ENCODE measurements around the gene PLEKHM1.
"Not testable (repeated sequence)": the region's sequence is repeated elsewhere in the genome, so short reads cannot be mapped to it uniquely, and the experiment has no call there.

The PLEKHM1 gene

GRCh38 chr17:45440839-45441515 is 49.5 kb downstream of the PLEKHM1 start:
- Histone ChIP-seq H3K14ac (ENCODE audit: low read length) (peak overlapping the region; percentile 25), H3K4me1 (ENCODE audit: control insufficient read depth in 1 of 2, insufficient read depth in 2 of 2, low read length in 2 of 2) (peaks cover 23 to 31% of the 10 kb centered on the region in 2 experiments), H4K8ac (ENCODE audit: low read depth, low read length) (peak overlapping the region; percentile 25), H2AK5ac (ENCODE audit: low read length) (peak overlapping the region; percentile 30), H3K36me3 (ENCODE audit: control insufficient read depth in 1 of 2, insufficient read depth in 2 of 2, low read length in 2 of 2) (peaks cover 11 to 12% of the 10 kb centered on the region in 2 experiments)
- H3K79me2 ChIP-seq (ENCODE audit: control insufficient read depth, insufficient read depth, low read length, poor library complexity); H2BK12ac ChIP-seq (ENCODE audit: low read length); H3K79me1 ChIP-seq (ENCODE audit: low read length); H2BK5ac ChIP-seq (ENCODE audit: low read depth, low read length, poor library complexity); H3K23ac ChIP-seq (ENCODE audit: low read length); H3K4me3 ChIP-seq (ENCODE audit: low read depth, low read length); H3K27me3 ChIP-seq (ENCODE audit: insufficient read depth, low read length); H3K27ac ChIP-seq (ENCODE audit: low read depth, low read length); H3K9ac ChIP-seq (ENCODE audit: low read length); H3K9me3 ChIP-seq (ENCODE audit: insufficient read depth, low read depth, low read length); H2BK120ac ChIP-seq (ENCODE audit: insufficient read depth, low read length, poor library complexity); H2AFZ ChIP-seq (ENCODE audit: insufficient read depth, low read length, poor library complexity); H3K18ac ChIP-seq (ENCODE audit: low read length); H4K91ac ChIP-seq (ENCODE audit: low read depth, low read length); H3K4me2 ChIP-seq (ENCODE audit: low read length); DNase-seq; H4K12ac ChIP-seq (ENCODE audit: low read depth, low read length); H3K4ac ChIP-seq (ENCODE audit: low read depth, low read length): not testable (repeated sequence)
- WGBS (ENCODE audit: extremely low coverage, insufficient coverage, insufficient read length), result no CpG with 5 or more reads among the region's 7 CpGs

GRCh38 chr17:45440161-45440778 is 50.3 kb downstream of the PLEKHM1 start:
- H3K14ac ChIP-seq (ENCODE audit: low read length), result peak overlapping the region; percentile 25
- H2BK120ac ChIP-seq (ENCODE audit: insufficient read depth, low read length, poor library complexity), result no peak overlapping the region
- H3K79me1 ChIP-seq (ENCODE audit: low read length), result no peaks in the 10 kb centered on the region
- no peaks in the 10 kb centered on the region for H3K79me2 ChIP-seq (ENCODE audit: control insufficient read depth, insufficient read depth, low read length, poor library complexity)
- peak overlapping the region; percentile 25 for H4K8ac ChIP-seq (ENCODE audit: low read depth, low read length)
- H3K23ac ChIP-seq (ENCODE audit: low read length), result no peak overlapping the region
- H3K27me3 ChIP-seq (ENCODE audit: insufficient read depth, low read length), result no peaks in the 10 kb centered on the region
- H2BK12ac ChIP-seq (ENCODE audit: low read length), result no peak overlapping the region
- no peak overlapping the region for H4K12ac ChIP-seq (ENCODE audit: low read depth, low read length)
- no CpG with 5 or more reads among the region's 10 CpGs for WGBS (ENCODE audit: extremely low coverage, insufficient coverage, insufficient read length)
- no peak overlapping the region for H2AK5ac ChIP-seq (ENCODE audit: low read length)
- H3K36me3 ChIP-seq (ENCODE audit: control insufficient read depth in 1 of 2, insufficient read depth in 2 of 2, low read length in 2 of 2), result peaks cover 9 to 10% of the 10 kb centered on the region in 2 experiments
- no peak overlapping the region for H3K9ac ChIP-seq (ENCODE audit: low read length)
- H3K4me3 ChIP-seq (ENCODE audit: low read depth, low read length), result no peak overlapping the region
- peak overlapping the region; percentile 24 for H3K27ac ChIP-seq (ENCODE audit: low read depth, low read length)
- no peak overlapping the region for H2AFZ ChIP-seq (ENCODE audit: insufficient read depth, low read length, poor library complexity)
- H3K18ac ChIP-seq (ENCODE audit: low read length), result no peak overlapping the region
- no peaks in the 10 kb centered on the region for H3K9me3 ChIP-seq (ENCODE audit: insufficient read depth, low read depth, low read length)
- DNase-seq, result peak in 1 of 2 donors; percentile 27
- H2BK5ac ChIP-seq (ENCODE audit: low read depth, low read length, poor library complexity), result no peak overlapping the region
- H3K4me2 ChIP-seq (ENCODE audit: low read length), result no peak overlapping the region
- H4K91ac ChIP-seq (ENCODE audit: low read depth, low read length), result no peak overlapping the region
- H3K4me1 ChIP-seq (ENCODE audit: control insufficient read depth in 1 of 2, insufficient read depth in 2 of 2, low read length in 2 of 2), result peaks cover 23 to 31% of the 10 kb centered on the region in 2 experiments
- H3K4ac ChIP-seq (ENCODE audit: low read depth, low read length), result no peak overlapping the region

GRCh38 chr17:45438931-45439610 is 51.5 kb downstream of the PLEKHM1 start:
- H2BK12ac ChIP-seq (ENCODE audit: low read length), result no peak overlapping the region
- no peak overlapping the region for H2BK120ac ChIP-seq (ENCODE audit: insufficient read depth, low read length, poor library complexity)
- no peak overlapping the region for H3K4me3 ChIP-seq (ENCODE audit: low read depth, low read length)
- H3K4ac ChIP-seq (ENCODE audit: low read depth, low read length), result no peak overlapping the region
- no peak overlapping the region for H3K18ac ChIP-seq (ENCODE audit: low read length)
- H4K12ac ChIP-seq (ENCODE audit: low read depth, low read length), result no peak overlapping the region
- no peak overlapping the region for H2AFZ ChIP-seq (ENCODE audit: insufficient read depth, low read length, poor library complexity)
- H2AK5ac ChIP-seq (ENCODE audit: low read length), result no peak overlapping the region
- H3K9ac ChIP-seq (ENCODE audit: low read length), result no peak overlapping the region
- H3K23ac ChIP-seq (ENCODE audit: low read length), result no peak overlapping the region
- H3K27me3 ChIP-seq (ENCODE audit: insufficient read depth, low read length), result no peaks in the 10 kb centered on the region
- H3K14ac ChIP-seq (ENCODE audit: low read length), result no peak overlapping the region
- H4K8ac ChIP-seq (ENCODE audit: low read depth, low read length), result no peak overlapping the region
- no CpG with 5 or more reads among the region's 11 CpGs for WGBS (ENCODE audit: extremely low coverage, insufficient coverage, insufficient read length)
- H3K9me3 ChIP-seq (ENCODE audit: insufficient read depth, low read depth, low read length), result no peaks in the 10 kb centered on the region
- H3K79me1 ChIP-seq (ENCODE audit: low read length), result no peaks in the 10 kb centered on the region
- no peaks in the 10 kb centered on the region for H3K79me2 ChIP-seq (ENCODE audit: control insufficient read depth, insufficient read depth, low read length, poor library complexity)
- H2BK5ac ChIP-seq (ENCODE audit: low read depth, low read length, poor library complexity), result no peak overlapping the region
- H4K91ac ChIP-seq (ENCODE audit: low read depth, low read length), result no peak overlapping the region
- no peak overlapping the region for H3K4me2 ChIP-seq (ENCODE audit: low read length)
- H3K27ac ChIP-seq (ENCODE audit: low read depth, low read length), result no peak overlapping the region
- peaks cover 4 to 5% of the 10 kb centered on the region in 2 experiments for H3K36me3 ChIP-seq (ENCODE audit: control insufficient read depth in 1 of 2, insufficient read depth in 2 of 2, low read length in 2 of 2)
- peaks cover 23 to 31% of the 10 kb centered on the region in 2 experiments for H3K4me1 ChIP-seq (ENCODE audit: control insufficient read depth in 1 of 2, insufficient read depth in 2 of 2, low read length in 2 of 2)
- DNase-seq, result no peak

- Histone ChIP-seq H3K36me3 (ENCODE audit: control insufficient read depth in 1 of 2, insufficient read depth in 2 of 2, low read length in 2 of 2) (peaks cover 4 to 5% of the 10 kb centered on the region in 2 experiments), H4K91ac (ENCODE audit: low read depth, low read length) (no peak overlapping the region)
Measured at GRCh38 chr17:45437465-45438283, 52.8 kb downstream of the PLEKHM1 start.

More at GRCh38 chr17:45437465-45438283, 52.8 kb downstream of the PLEKHM1 start:
- Histone ChIP-seq H2AFZ (ENCODE audit: insufficient read depth, low read length, poor library complexity) (no peak overlapping the region), H3K18ac (ENCODE audit: low read length) (no peak overlapping the region), H2BK120ac (ENCODE audit: insufficient read depth, low read length, poor library complexity) (no peak overlapping the region), H3K4ac (ENCODE audit: low read depth, low read length) (no peak overlapping the region), H3K4me1 (ENCODE audit: control insufficient read depth in 1 of 2, insufficient read depth in 2 of 2, low read length in 2 of 2) (peaks cover 23 to 38% of the 10 kb centered on the region in 2 experiments), H2BK12ac (ENCODE audit: low read length) (peak overlapping the region; percentile 8), H2BK5ac (ENCODE audit: low read depth, low read length, poor library complexity) (no peak overlapping the region), H3K23ac (ENCODE audit: low read length) (no peak overlapping the region), H3K9me3 (ENCODE audit: insufficient read depth, low read depth, low read length) (no peaks in the 10 kb centered on the region), H3K9ac (ENCODE audit: low read length) (no peak overlapping the region), H3K79me2 (ENCODE audit: control insufficient read depth, insufficient read depth, low read length, poor library complexity) (no peaks in the 10 kb centered on the region), H3K14ac (ENCODE audit: low read length) (no peak overlapping the region), H4K12ac (ENCODE audit: low read depth, low read length) (no peak overlapping the region), H4K8ac (ENCODE audit: low read depth, low read length) (no peak overlapping the region), H3K79me1 (ENCODE audit: low read length) (peaks cover 3% of the 10 kb centered on the region), H3K4me2 (ENCODE audit: low read length) (no peak overlapping the region), H2AK5ac (ENCODE audit: low read length) (no peak overlapping the region), H3K27me3 (ENCODE audit: insufficient read depth, low read length) (no peaks in the 10 kb centered on the region), H3K4me3 (ENCODE audit: low read depth, low read length) (no peak overlapping the region), H3K27ac (ENCODE audit: low read depth, low read length) (no peak overlapping the region)
- no CpG with 5 or more reads among the region's 30 CpGs for WGBS (ENCODE audit: extremely low coverage, insufficient coverage, insufficient read length)
- no peak for DNase-seq

All from trophoblast cell (in vitro differentiated cells and primary cell).